Ascending aorta (tissue), 2 donors: ENCODE results near the gene ARHGAP33. TPM values are rescaled to one million over a fixed set of nuclear protein-coding genes. Genes with fewer than 3 reads are reported as not detected.

Source experiments
- DNase-seq, 2 donors: peaks; one replicate each; pipeline ENCODE4 v3.0.0-alpha.2; 2019; ENCODE audit warnings: low spot score in 2 of 2
- H3K27ac ChIP-seq, 2 donors: fragments of 200-600 bp; sonication (generic); one replicate each; pipeline ENCODE4 v1.5.1; 2016 to 2017; ENCODE audit warnings: mild to moderate bottlenecking in 1 of 2
- H3K27me3 ChIP-seq: fragments of 200-600 bp; sonication (generic); one replicate; pipeline ENCODE4 v1.5.1; 2017
- H3K36me3 ChIP-seq, 2 donors: fragments of 200-600 bp; sonication (generic); one replicate each; pipeline ENCODE4 v1.5.1; 2016
- H3K4me1 ChIP-seq, 2 donors: fragments of 200-600 bp; sonication (generic); one replicate each; pipeline ENCODE4 v1.5.1; 2016 to 2017; ENCODE audit warnings: mild to moderate bottlenecking in 1 of 2
- H3K4me3 ChIP-seq, 2 donors: fragments of 200-600 bp; sonication (generic); one replicate each; pipeline ENCODE4 v1.5.1; 2016 to 2017; ENCODE audit warnings: mild to moderate bottlenecking in 1 of 2
- H3K9me3 ChIP-seq, 2 donors: fragments of 200-600 bp; sonication (generic); one replicate each; pipeline ENCODE4 v1.5.1; 2016
- intact Hi-C: fragments of 100-400 bp; cut with DNase I; formaldehyde crosslinking; loops from one replicate; pipeline ENCODE4 v1.15.1; 2023
- total RNA-seq: library from RNA; depleted of rRNA; stranded (reverse); fragments of >200 nt; gene quantifications from one replicate; pipeline ENCODE4 v1.1.0, GENCODE V29; 2016
- TF ChIP-seq, protein P1 (sequence below), 3 experiments: fragments of 200-600 bp in 2 of 3; fragments of 450-650 bp in 1 of 3; sonication (generic) in 2 of 3; IDR thresholded peaks; one replicate each; pipeline ENCODE4 v1.5.1; 2016 to 2019; ENCODE audit warnings: antibody characterized with exemption in 3 of 3, mild to moderate bottlenecking in 1 of 3, moderate library complexity in 1 of 3

The ARHGAP33 gene, protein sequence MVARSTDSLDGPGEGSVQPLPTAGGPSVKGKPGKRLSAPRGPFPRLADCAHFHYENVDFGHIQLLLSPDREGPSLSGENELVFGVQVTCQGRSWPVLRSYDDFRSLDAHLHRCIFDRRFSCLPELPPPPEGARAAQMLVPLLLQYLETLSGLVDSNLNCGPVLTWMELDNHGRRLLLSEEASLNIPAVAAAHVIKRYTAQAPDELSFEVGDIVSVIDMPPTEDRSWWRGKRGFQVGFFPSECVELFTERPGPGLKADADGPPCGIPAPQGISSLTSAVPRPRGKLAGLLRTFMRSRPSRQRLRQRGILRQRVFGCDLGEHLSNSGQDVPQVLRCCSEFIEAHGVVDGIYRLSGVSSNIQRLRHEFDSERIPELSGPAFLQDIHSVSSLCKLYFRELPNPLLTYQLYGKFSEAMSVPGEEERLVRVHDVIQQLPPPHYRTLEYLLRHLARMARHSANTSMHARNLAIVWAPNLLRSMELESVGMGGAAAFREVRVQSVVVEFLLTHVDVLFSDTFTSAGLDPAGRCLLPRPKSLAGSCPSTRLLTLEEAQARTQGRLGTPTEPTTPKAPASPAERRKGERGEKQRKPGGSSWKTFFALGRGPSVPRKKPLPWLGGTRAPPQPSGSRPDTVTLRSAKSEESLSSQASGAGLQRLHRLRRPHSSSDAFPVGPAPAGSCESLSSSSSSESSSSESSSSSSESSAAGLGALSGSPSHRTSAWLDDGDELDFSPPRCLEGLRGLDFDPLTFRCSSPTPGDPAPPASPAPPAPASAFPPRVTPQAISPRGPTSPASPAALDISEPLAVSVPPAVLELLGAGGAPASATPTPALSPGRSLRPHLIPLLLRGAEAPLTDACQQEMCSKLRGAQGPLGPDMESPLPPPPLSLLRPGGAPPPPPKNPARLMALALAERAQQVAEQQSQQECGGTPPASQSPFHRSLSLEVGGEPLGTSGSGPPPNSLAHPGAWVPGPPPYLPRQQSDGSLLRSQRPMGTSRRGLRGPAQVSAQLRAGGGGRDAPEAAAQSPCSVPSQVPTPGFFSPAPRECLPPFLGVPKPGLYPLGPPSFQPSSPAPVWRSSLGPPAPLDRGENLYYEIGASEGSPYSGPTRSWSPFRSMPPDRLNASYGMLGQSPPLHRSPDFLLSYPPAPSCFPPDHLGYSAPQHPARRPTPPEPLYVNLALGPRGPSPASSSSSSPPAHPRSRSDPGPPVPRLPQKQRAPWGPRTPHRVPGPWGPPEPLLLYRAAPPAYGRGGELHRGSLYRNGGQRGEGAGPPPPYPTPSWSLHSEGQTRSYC
- 8.7 TPM for total RNA-seq

DNA sequence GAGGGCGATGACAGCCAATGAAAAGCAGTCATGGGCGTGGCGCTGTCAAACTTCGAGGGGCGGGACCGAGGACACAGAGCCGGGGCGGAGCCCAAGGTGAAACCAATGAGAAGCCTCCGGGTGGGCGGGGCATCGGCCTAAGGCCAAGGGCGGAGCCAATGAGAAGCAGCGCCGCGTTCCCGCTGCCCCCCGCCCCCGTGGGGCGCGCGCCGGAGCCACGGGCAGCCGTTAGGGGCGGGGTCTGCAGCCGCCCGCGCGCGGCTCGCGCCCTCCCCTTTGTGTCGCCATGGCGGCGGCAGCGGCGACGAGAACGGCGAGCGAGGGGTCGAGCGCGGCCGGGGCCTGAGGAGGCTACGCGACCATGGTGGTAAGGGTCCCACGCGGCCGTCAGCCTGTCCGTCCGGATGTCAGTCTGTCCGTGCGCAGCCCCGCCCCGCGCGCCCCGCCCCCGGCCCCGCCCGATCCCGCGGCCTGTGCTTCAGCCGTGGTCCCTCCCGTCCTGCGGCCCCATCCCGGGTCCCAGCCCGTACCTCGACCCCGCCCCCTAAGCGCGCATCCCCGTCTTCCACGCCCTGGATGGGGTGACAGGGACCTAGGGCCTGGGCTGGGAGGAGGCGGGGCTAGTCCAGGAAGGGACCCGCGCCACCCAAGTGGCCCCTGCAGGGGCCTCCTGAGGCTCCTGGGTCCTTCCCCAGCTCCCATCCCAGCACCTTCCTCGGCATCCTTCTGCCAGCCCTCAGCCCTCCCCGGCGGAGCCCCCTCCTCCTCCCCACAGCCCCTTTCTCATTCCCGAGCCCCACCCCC is at the start of gene ARHGAP33:
ARHGAP33 (plus strand) TSS at position 267 of the 804 bp plus-strand sequence; CDS start at position 362, 95 bp downstream.
- peak; percentile 96 to 99 for DNase-seq
- peak within 1 kb of the TSS; percentile 59 to 61 for H3K27ac ChIP-seq
- H3K4me3 ChIP-seq, result peak within 1 kb of the TSS; percentile 84 to 88
- H3K4me1 ChIP-seq, result peaks cover 5 to 14% of the 10 kb centered on the region in 2 donors
- no peaks in the 10 kb centered on the region for H3K9me3 ChIP-seq
- H3K27me3 ChIP-seq, result no peaks in the 10 kb centered on the region
- intact Hi-C loops, result loop anchor here (1.0 to 10.0 kb wide), 8 partner anchors 17 to 279 kb away; partner anchors contain the start of genes PROSER3, PSENEN, THAP8 and TMEM147
- peaks cover 5 to 9% of the 10 kb centered on the region in 2 donors for H3K36me3 ChIP-seq
- TF ChIP-seq, protein P1, sequence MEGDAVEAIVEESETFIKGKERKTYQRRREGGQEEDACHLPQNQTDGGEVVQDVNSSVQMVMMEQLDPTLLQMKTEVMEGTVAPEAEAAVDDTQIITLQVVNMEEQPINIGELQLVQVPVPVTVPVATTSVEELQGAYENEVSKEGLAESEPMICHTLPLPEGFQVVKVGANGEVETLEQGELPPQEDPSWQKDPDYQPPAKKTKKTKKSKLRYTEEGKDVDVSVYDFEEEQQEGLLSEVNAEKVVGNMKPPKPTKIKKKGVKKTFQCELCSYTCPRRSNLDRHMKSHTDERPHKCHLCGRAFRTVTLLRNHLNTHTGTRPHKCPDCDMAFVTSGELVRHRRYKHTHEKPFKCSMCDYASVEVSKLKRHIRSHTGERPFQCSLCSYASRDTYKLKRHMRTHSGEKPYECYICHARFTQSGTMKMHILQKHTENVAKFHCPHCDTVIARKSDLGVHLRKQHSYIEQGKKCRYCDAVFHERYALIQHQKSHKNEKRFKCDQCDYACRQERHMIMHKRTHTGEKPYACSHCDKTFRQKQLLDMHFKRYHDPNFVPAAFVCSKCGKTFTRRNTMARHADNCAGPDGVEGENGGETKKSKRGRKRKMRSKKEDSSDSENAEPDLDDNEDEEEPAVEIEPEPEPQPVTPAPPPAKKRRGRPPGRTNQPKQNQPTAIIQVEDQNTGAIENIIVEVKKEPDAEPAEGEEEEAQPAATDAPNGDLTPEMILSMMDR (IDR thresholded peaks at IDR 0.05), result no peak

DNA sequence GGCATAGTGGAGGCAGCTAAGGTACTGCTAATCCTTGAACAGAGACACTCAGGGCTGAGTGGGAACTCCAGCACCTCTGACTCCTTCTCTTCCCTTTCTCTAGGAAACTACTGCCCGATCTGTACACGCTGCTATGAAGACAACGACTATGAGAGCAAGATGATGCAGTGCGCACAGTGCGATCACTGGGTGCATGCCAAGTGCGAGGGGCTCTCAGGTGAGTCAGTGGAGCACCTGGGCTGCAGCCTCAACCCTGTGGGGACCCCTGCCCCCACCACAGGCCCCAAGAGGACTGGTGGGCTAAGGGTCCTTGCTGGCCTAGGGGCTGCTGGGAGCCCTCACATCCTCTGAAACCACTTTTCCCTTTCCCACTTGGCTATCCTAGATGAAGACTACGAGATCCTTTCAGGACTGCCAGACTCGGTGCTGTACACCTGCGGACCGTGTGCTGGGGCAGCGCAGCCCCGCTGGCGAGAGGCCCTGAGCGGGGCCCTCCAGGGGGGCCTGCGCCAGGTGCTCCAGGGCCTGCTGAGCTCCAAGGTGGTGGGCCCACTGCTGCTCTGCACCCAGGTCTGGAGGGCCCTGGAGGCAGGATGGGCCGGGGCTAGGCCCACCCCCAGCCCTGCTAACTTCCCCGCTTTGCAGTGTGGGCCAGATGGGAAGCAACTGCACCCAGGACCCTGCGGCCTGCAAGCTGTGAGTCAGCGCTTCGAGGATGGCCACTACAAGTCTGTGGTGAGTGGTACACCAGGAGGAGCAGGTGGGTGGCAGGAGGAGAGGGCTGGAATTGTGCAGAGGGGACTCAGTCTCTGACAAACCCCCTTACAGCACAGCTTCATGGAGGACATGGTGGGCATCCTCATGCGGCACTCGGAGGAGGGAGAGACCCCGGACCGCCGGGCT is 48.1 kb upstream of the ARHGAP33 start:
- TF ChIP-seq, protein P1 (IDR thresholded peaks at IDR 0.05), result no peak
- H3K4me1 ChIP-seq, result no peaks in the 10 kb centered on the region
- intact Hi-C loops, result no loop called here
- H3K27me3 ChIP-seq, result no peaks in the 10 kb centered on the region
- no peak overlapping the region for H3K4me3 ChIP-seq
- H3K36me3 ChIP-seq, result peaks cover 100% of the 10 kb centered on the region in 2 donors
- H3K9me3 ChIP-seq, result no peaks in the 10 kb centered on the region
- no peak for DNase-seq
- no peak overlapping the region for H3K27ac ChIP-seq

DNA sequence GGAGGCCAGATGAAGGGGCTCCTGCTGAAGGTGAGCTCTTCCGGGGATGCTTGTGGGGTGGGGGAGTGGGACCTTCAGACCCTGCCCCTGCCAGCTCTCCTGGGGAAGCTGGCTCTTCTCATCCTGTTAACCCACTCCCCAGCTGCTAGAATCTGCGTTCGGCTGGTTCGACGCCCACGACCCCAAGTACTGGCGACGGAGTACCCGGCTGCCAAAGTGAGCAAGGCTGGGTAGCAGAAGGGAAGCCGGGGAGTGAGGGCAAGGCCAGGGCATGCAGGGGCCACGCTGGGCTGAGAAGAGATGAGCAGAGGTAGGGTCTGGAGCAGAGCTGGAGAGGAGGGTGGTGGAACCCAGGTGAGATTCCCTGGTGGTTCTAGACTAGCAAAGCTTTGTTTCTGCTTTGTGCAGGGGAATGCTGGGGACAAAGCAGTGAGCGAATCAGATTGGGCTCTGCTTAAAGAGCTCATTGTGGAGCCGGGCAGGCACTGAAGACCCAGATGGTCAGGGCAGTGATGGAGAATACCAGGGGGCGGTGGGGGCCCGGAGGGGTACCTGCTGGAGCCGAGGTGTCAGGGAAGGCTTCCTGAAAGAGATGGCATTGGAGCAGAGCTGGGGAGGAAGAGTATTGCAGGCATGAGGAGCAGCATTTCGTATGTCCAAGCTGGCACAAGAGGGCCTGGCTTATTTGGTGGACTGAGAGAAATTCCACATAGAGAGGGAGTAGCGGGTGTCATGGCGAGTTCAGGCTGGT is 47.2 kb upstream of the ARHGAP33 start:
- DNase-seq, result no peak
- Histone ChIP-seq H3K9me3 (no peaks in the 10 kb centered on the region), H3K27ac (no peak overlapping the region), H3K4me3 (no peak overlapping the region), H3K4me1 (no peaks in the 10 kb centered on the region), H3K27me3 (no peaks in the 10 kb centered on the region), H3K36me3 (peaks cover 96 to 99% of the 10 kb centered on the region in 2 donors)
- intact Hi-C loops, result no loop called here
- TF ChIP-seq, protein P1 (IDR thresholded peaks at IDR 0.05), result no peak

DNA sequence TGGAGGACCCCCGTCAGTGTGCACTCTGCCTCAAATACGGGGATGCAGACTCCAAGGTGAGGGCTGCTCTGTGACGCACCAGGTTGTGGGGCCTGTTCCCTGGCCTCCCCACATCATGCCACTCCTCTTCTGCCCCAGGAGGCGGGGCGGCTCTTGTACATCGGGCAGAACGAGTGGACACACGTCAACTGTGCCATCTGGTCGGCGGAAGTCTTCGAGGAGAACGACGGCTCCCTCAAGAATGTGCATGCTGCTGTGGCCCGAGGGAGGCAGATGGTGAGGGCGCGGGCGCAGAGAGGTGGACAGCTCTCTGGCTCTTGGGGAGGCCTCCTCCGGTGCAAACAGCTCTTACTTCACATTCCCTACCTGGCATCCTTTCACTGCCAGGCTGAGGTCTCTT is 46.3 kb upstream of the ARHGAP33 start:
- Histone ChIP-seq H3K36me3 (peaks cover 96 to 98% of the 10 kb centered on the region in 2 donors), H3K27ac (no peak overlapping the region), H3K4me3 (no peak overlapping the region), H3K4me1 (no peaks in the 10 kb centered on the region), H3K9me3 (no peaks in the 10 kb centered on the region), H3K27me3 (no peaks in the 10 kb centered on the region)
- TF ChIP-seq, protein P1 (IDR thresholded peaks at IDR 0.05), result no peak
- no peak for DNase-seq
- intact Hi-C loops, result no loop called here
